ENCODE results near the gene STK32C.

DNA sequence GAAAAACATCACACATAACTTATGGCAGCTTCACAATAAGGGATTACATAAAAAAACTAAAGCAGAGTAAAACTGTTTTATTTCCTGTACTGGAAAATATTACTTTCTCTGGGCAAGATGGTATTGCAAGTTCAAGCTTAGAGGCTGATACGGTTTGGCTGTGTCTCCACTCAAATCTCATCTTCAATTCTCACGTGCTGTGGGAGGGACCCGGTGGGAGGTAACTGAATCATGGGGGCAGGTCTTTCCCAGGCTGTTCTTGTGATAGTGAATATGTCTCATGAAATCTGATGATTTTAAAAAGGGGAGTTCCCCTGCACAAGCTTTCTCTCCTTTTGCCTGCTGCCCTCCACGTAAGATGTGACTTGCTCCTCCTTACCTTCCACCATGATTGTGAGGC is 19.2 kb upstream of the STK32C start:
- no peak for TF ChIP-seq CTCF (IDR thresholded peaks at IDR 0.05)
- TF ChIP-seq POLR2A (IDR thresholded peaks at IDR 0.05) = no peak

Data from testis (tissue), 2 donors.